ENCODE measurements around the gene SERINC1.

The SERINC1 gene

DNA sequence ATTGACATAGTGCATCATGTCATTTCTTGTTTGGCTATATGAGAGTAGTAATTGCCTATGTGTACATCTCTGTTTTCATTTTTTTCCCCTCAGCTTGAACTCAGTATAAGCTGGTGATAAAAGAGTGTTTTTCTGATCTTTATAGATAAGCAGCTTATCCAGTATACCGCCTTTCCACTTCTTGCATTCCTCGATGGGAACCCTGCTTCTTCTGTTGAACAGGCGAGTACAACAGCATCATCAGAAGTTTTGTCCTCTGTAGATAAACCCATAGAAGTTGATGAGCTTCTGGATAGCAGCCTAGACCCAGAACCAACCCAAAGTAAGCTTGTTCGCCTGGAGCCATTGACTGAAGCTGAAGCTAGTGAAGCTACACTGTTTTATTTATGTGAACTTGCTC, 39.8 kb downstream of the SERINC1 start:
- no peak for DNase-seq

DNA sequence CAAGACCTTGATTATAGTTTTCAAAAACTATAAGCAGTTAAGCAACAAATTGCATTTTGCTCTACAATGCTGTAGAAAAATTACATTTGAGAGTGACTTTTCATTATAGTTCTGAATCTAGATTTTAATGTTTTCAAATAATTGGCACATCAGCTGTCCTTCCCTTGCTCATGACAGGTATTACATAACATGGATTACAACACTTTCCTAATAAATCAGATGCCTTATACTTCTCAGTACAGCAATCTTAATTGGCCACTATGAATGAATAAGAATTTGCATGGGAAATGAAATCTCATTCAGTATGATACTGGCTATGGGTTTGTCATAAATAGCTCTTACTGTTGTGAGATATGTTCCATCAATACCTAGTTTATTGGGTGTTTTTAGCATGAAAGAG, 42.3 kb downstream of the SERINC1 start:
- no peak for DNase-seq

DNA sequence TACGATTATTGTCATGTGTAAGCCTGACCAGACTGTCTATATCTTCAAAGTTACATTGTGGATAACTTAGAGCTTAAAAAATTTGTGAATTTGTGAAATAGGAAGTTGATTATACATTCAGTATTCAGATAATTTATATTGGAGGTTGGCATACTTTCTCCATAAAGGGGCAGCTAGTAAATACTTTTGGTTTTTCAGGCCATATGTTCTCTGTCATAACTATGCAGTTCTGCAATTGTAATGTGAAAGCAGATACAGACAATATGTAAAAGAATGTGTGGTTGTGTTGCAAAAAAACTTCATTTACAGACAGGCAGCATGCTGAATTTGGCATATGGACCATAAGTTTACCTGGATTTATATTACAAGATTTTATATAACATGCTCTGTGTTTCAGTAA, 42.8 kb downstream of the SERINC1 start:
- no peak for DNase-seq

DNA sequence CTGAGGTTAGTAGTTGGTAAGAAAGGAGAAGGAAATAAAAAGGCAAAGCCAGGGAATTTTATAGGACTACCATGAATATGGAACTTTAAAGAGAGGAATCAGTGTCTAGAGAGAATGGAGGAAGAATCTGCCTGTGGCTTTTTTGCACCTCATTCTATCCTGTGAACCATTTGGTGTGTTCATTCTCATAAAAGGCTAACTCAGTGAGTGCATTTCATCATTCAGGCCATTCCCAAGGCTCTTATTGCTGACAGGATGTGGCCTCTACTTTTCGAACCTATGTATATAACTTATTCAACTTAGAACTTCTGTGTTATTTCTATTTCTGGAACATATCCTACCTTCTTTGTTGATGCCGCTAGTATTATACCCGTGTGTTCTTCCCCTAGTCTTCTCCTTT, 45.0 kb downstream of the SERINC1 start:
- DNase-seq: no peak

GRCh38 chr6:122423734-122424133, 47.9 kb downstream of the SERINC1 start:
- DNase-seq: no peak

DNA sequence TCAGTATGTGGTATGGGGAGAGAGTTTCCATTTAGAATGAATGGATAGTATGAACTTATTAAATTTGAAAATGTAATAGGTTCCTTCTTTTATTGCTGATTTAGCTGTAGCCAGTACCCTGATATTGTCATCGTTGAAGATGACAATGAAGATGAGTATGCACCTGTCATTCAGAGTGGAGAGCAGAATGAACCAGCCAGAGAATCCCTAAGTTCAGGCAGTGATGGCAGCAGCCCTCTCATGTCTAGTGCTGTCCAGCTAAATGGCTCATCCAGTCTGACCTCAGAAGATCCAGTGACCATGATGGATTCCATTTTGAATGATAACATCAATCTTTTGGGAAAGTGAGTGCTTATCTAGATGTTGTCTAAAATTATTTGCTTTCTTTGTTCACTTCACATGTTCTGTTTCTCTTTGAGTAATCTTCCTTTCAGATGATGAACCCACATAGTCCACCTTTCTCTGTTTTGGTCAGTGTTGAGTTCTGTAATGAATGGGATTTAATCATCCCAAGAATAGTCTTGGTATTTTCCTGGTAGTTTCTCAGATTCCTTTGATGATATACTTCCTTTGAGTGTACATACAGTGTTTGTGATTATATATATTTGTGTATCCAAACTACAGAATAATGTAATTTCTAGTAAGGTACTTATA, 48.9 kb downstream of the SERINC1 start:
- DNase-seq: no peak

- DNase-seq: no peak
These were observed 49.6 kb downstream of the SERINC1 start for GRCh38 chr6:122422003-122422402.

GRCh38 chr6:122416825-122417224, 54.8 kb downstream of the SERINC1 start:
- no peak for DNase-seq

DNA sequence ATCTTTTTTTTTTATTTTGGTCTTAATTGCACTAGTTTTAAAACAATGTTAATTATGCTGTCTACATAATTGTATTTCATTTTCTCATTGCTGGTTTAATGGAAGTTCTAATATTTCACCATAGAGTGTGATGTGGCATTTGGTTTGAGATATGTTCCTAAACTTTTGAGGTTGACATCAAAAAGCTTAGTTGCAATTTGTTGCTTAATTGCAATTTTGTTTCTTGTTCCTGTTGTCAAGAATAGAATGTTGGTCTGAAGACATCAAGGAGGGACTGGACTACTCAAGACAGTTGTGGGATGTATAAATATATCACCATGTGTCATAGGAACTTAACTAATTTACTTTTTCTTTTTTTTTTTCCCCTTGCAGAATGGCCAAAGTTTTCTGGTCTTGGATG, 59.6 kb downstream of the SERINC1 start:
- no peak for DNase-seq

- no peak for DNase-seq
These were observed 62.7 kb downstream of the SERINC1 start for GRCh38 chr6:122408702-122409458.

- DNase-seq: no peak
These were observed 63.4 kb downstream of the SERINC1 start for GRCh38 chr6:122408240-122408639.

DNA sequence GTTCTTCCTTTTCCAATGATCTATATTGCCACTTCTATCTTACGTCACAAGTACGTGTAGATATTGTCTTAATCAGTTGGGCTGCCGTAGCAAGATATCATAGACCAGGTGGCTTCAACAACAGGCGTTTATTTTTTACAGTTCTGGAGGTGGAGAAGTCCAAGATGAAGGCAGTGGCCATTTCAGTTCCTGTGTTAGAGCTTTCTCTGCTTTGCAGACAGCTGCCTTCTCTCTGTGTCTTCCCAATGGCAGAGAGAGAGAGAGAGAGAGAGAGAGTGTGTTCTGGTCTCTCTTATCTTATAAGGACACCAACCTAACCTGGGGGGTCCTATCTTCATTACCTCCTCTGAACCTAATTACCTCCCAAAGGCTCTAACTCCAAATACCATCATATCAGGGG, 63.9 kb downstream of the SERINC1 start:
- no peak for DNase-seq

- DNase-seq: no peak
These were observed 65.4 kb downstream of the SERINC1 start for GRCh38 chr6:122406187-122406586.

DNA sequence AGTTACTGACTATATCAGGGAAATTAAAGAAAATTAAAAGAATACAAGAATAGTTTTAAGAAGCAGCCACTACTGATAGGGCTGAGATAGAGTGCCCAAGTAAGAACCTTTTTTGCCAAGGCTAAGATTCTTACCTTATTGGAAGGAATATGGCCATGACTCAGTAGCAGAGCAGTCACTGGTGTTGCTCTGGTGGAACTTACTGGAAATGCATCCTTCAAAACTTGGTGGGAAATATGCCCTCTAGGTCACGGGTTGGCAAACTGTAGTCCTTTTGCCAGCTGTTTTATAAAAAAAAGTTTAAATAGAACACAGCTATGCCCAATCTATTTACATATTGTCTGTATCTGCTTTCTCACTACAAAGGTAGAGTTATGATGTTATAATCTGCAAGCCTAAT, 66.2 kb downstream of the SERINC1 start:
- DNase-seq: no peak

DNA sequence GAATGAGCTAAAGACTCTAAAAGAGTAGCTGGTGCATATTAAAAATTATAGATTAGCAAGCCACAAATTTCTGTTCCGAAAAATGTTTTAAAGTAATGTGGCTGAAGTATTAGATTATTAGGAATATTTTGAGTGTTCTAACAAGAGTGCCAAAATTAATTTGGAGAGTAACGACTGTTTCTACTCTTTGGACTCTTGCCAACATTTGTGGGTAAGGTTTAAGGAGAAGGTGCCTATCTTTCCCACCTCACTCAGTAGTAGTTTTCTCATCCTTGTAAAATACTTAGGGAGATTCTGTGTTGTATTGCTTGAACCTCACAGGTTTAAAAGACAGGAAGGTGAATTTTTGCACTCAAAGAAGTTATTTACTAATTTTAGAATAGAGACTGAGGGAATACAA, 67.2 kb downstream of the SERINC1 start:
- no peak for DNase-seq

GRCh38 chr6:122401104-122401503, 70.5 kb downstream of the SERINC1 start:
- no peak for DNase-seq

DNA sequence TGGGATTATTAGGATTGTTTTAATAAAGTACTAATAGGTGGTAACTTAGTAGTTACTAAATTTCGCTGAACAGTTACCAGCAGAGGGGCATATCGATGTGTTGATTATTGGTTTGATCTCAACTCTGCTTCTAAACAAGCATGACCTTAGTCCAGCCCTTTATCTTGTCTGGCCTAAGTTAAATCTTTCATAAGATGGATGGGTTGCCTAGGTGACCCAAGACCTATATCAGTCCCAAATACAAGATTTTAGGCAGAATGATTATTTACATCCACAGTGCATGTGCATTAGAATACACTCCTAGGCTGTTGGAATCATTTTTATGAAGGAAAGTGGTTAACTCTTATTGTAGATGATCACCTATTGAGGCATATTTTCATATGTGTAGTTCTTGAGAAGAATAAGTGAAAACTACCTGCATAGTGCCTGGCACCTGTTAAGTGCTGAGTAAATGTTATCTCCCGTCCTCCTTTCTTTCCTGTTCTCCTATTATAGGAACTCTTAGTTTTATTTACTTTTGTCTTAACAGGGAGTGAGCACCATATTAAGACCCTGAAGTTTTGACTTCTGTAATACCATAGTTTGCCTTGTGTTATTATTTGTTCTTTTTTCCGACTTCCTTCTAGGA, 71.0 kb downstream of the SERINC1 start:
- no peak for DNase-seq

DNA sequence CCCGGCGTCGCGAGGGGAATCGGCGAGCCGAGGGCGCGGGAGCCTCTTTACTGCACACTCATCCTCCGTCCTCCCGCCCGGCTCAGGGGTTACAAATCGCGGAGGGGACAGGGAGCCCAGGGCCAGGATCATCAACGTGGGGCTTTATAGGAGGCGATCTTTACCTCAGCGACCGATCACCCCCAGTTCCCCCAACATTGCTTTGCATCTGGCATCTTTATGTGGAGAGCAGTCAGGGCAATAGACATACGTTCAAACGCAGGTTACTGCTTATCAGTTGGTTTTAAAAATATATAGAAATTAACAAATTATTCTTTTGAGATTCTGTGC, 71.5 kb downstream of the SERINC1 start:
- DNase-seq: no peak

DNA sequence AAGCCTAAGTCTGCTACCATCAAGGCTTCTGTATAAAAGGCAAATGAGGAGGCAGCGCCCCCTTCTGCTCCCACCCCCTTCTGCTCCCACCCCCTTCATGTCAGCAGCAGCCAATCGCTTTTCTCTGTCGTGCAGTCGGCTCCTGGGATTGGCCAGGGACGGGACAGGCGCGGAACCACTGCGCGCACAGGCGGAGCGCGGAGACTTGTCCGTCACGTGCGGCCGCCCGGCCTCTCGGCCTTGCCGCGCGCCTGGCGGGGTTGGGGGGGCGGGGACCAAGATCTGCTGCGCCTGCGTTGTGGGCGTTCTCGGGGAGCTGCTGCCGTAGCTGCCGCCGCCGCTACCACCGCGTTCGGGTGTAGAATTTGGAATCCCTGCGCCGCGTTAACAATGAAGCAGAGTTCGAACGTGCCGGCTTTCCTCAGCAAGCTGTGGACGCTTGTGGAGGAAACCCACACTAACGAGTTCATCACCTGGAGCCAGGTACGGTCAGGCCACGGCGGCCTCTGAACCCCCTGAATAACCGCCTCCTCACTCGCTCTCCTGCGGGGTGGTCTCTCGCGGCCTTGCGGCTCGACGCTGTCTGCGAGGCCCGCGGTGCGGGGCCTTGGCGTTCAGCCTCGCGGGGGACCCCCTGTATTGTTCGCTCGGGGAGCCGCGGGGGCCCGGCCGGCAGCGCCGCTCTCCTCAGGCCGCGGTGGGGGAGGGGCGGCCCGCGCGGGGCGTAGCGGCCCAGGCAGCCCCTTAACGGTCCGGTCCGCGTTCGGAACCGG, 72.1 kb downstream of the SERINC1 start, which contains the start of gene HSF2:
Gene HSF2 (plus strand): TSS at position 305 of the 773 bp plus-strand sequence. CDS start 86 bp downstream, at position 391.
- DNase-seq: peak; percentile 78 to 92 (median 87)

DNA sequence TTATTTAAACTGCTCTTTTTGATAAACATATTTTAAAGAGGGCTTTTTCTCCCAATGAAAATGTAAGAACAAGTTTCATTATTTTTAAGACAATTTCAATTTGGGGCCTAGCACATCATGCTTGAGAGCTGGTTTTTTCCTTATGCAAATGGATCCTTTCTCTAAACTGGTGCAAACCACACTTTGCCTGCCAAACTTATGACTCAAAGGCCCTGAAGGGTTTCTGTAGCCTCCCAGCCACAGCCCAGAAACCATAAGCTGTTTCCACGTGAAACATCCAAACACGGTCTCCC, 72.6 kb downstream of the SERINC1 start:
- DNase-seq: no peak

GRCh38 chr6:122394016-122394415, 77.6 kb downstream of the SERINC1 start:
- no peak for DNase-seq

- no peak for DNase-seq
These were observed 78.2 kb downstream of the SERINC1 start for GRCh38 chr6:122393351-122393896.
